RKO (cell line): ENCODE measurements around the gene DNMT3A.

Source experiments
- DNase-seq: peaks from one replicate; pipeline ENCODE4 v3.0.0-alpha.2; 2016; ENCODE audit warnings: low spot score

The DNMT3A gene

GRCh38 chr2:25372405-25373268, 30.9 kb upstream of the DNMT3A start:
- no peak for DNase-seq

DNA sequence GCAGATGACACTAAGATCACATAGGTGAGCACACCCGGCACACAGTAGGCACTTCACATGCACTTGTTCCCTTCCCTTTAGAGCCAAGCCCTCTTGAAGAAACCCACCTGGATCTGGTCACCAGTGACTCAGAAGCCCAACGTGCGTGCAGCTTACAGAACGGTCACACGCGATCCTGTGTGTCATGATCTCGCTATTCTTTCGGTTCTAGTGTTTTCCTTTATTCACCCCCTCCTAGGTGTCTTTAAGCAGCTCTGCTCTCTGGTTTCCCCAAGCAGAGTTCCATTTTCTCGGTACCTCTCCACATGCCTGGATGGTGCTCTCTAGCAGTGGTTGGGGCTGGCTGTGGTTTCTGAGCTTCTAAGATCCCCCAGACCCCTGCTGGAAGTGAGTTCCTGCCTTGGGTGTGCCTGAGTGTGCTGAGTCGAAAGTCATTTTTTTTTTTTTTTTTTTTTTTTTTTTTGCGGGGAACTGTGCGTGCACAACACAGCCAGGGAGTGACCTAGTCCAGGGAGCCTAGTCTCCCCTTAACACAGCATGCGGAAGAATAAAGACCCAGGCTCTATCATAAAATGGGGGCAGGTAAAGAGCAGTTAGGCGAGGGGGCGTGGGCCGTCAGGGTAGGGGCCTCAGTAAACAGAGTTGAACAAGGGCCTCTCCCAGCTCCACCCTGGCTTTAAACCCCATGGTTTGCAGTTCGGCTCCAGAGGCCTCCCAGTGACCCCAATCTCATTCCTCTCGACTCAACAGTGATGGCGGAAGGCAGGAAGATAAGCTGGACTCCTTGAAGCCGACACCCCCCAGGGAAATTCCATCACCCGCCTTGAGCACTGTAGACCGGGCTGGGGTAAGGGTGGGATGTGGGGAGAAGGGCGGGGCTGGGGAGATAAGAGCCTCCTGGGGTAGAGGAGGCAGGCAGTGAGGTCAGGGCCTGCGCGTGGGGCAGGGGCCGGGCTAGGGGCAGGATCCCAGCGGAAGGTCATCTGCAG, 29.8 kb upstream of the DNMT3A start:
- no peak for DNase-seq

GRCh38 chr2:25369876-25370275, 28.2 kb upstream of the DNMT3A start:
- no peak for DNase-seq

DNA sequence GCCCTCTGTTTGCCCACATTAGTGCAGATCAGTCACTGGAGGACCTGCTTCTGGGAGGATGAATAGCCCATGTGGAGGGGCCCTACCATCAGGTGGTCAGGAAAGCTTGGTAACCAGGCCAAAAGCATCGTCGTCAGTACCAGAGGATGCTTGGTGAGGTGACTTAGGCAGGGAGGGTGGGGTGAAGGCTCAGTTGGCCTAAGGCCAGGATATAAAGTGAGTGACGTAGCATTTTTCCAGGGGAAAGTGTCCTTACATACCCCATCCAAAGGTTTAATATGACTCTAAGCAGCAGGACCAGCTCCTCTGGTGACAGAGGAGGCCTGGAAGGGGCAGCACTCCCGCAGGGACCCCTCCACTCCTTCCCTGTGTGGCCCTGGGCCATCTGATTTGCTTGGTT, 27.7 kb upstream of the DNMT3A start:
- DNase-seq, result no peak

DNA sequence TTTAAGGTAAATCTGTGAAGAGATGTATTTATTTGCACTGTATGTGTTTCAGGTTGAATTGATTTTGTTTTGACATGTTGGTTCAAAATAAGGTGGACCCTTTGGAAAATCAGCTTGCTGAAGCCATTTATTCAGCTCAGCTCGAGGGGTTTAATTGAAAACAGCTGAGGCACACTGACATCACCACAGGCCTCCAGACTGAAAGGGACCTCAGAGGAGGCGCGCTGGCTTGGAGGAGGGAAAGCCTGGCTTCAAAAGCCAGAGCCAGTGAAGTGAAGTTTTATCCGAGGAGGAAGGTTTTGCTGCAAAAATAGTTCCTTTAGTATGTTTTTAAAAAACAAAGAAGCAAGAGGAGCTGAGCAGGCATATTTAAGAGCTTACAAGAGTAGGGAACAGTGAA, 26.9 kb upstream of the DNMT3A start:
- DNase-seq, result no peak

- no peak for DNase-seq
These were observed 25.6 kb upstream of the DNMT3A start for GRCh38 chr2:25367296-25367695.

DNA sequence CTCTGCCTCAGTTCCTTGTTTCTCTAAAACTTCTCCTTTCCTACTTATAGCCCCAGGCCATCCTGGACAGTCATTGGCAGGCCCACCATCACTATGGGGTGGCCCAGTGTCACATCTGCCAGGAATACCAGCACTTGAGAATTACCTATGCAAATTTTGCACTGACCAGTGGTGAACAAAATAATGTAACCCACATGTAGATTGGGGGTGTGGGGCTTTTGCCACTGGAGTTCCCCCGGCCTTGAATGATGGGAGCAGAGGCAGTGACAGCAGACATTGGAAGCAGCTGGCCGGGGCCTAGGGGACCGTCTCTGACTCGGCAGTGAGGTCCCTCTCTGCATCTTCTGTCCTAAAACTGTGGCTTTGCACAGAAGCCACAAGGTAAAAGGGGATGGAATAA, 24.9 kb upstream of the DNMT3A start:
- no peak for DNase-seq

- no peak for DNase-seq
These were observed 23.5 kb upstream of the DNMT3A start for GRCh38 chr2:25365241-25365640.

- no peak for DNase-seq
These were observed 22.0 kb upstream of the DNMT3A start for GRCh38 chr2:25363733-25364132.

DNA sequence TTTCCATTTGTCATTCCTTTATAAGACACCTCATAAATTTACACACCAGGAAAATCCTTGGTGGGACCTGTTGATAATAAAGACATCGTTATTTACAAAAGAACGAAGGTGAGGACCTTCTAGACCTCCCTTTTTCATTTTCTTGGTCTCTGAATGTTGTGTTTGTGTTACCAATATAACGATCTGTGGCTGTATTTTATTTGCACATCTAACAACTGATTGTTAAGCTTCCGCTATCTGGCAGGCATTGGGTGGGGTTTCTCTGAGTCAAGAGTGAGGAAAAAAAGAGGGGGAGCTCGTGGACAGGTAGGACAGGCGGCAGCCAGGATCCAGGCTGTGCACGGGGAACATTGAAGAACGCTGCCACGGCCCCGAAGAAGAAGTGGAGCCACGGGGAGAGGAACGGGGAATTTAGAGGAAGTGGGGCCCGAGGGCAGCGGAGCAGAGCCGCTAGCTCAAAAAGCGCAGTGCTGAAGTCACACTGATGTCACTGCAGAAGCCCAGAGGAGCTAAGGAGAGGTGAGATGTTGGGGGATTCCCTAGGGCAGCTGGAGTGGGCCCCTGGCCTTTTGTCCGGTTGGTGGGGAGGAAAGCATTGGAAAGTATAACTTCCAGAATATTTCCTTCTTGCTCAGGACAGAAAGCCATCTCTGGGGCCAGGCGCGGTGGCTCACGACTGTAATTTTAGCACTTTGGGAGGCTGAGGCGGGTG, 20.9 kb upstream of the DNMT3A start:
- DNase-seq, result no peak

GRCh38 chr2:25362049-25362433, 20.3 kb upstream of the DNMT3A start:
- DNase-seq, result peak; percentile 92

DNA sequence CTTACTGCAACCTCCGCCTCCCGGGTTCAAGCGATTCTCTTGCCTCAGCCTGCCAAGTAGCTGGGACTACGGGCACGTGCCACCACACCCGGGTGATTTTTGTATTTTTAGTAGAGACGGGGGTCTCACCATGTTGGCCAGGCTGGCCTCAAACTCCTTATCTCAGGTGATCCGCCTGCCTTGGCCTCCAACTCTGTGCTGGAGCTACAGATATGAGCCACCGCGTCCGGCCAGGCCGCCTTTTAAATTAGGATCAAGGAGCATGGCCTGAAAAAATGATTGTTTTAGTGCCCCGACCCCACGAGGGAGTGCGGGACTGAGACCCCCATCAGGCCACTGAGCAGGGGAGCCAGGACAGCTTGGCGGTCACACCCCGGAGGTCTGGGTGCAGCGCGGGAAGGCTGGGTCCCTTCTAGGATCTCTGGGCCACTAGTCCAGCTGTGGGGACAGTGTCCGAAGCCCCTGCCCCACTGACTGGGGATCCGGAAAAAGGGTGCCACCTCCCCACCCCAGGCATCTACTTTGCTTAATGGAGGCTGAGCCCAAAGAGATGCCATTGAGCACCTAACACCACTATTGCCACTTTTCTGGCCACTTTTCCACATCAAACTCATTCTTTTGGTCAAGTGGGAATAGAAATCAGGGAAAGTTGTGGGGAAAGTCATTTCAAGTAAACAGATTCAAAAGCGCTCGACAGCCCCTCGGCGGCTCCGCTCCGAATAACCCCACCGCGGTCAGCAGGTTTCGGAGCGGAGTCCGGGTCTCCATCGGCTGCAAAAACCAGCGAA, 19.7 kb upstream of the DNMT3A start:
- no peak for DNase-seq

- no peak for DNase-seq
These were observed 17.1 kb upstream of the DNMT3A start for GRCh38 chr2:25358836-25359235.

GRCh38 chr2:25358249-25358815, 16.6 kb upstream of the DNMT3A start:
- DNase-seq, result no peak

DNA sequence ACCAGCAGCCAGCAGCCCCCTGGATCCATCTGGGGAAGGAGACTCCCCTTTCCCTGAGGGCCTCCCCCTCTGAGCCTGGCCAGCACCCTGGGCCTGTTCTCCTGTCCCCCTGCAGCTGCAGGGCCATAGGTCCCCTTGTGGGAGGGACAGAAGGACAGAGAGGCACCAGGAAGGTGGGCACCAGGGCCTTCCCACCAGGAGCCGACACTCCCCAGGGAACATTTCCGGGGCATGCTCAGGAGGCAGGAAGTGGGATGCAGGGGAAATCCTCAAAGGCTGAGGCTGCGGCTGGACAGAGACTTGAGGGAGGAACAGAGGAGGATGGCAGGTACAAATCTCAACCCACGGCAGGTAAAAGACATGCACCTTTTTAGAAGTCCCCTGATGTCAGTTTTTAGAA, 14.4 kb upstream of the DNMT3A start:
- no peak for DNase-seq

DNA sequence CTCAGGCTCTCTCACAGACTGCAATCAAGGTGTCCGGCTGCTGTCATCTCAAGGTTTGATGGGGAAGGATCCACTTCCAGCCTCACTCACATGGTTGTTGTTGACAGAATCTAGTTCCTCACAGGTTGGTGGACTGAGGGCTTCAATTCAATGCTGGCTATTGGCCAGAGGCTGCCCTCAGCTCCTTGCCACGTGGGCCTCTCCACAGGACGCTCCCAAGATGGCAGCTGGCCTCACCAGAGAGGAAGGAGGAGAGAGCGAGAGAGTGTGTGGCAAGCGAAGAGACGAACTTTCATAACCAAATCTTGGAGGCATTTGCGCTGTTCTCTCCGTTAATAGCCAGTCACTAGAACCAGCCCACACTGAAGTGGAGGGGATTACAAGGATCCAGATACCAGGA, 13.5 kb upstream of the DNMT3A start:
- no peak for DNase-seq

DNA sequence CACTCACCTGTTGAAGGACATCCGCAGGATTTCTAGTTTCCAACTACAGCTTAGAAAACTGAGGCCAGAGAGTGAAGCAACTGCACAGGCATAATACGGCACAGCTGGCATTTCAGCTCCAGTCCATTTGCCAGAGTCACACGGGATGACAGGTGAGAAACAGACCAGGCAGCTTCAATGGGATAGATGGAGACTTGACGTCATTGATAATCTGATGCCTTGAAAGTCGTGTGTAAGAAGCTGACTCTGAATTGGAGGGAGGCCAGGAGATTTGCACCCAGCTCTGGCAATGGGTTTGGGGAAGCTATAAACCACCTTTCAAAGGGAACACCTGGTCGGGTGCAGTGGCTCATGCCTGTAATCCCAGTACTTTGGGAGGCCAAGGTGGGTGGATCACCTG, 12.4 kb upstream of the DNMT3A start:
- no peak for DNase-seq

- DNase-seq, result peak; percentile 40
These were observed 7.7 kb upstream of the DNMT3A start for GRCh38 chr2:25349397-25349796.

GRCh38 chr2:25347846-25348245, 6.1 kb upstream of the DNMT3A start:
- no peak for DNase-seq

DNA sequence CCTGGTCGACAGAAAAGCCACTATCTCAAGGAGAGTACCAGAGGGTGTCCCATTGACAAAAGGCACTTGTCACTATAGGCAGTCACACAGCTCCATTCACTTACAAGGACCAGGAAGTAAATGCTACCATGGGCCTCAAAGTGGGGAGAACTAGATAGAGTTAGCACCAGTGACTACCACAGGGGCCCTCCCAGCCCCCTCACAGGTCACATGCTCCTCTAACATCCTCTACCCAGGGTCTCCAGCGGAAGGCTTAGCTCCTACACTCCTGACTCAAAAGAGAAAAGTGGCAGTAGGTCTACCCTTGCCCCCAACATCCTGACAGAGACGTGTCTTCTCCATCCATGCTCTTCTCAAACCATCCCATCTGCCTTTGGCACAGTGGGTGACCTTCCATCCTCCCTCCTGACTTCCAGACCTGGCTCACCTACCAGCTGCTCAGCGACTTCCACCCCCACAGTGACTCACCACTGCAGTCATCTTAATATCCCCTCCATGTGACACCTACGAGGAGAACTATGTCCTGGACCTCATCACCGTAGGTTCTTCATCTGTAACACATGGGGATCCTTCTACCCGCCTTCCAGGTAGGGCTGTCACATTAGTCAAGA, 5.6 kb upstream of the DNMT3A start:
- peak; percentile 62 for DNase-seq
